DMS53 treated with DMSO at 0.1 percent for 48 hours (cell line): ENCODE measurements around the gene TENM4.
A peak's percentile ranks its signal among the peaks of the same experiment; 100 is the strongest.

ENCODE experiments used
- DNase-seq: peaks from one replicate; lab custom pipeline; 2025; ENCODE audit not compliant: unreplicated experiment; lab: John Stamatoyannopoulos, UW

TENM4 gene

DNA sequence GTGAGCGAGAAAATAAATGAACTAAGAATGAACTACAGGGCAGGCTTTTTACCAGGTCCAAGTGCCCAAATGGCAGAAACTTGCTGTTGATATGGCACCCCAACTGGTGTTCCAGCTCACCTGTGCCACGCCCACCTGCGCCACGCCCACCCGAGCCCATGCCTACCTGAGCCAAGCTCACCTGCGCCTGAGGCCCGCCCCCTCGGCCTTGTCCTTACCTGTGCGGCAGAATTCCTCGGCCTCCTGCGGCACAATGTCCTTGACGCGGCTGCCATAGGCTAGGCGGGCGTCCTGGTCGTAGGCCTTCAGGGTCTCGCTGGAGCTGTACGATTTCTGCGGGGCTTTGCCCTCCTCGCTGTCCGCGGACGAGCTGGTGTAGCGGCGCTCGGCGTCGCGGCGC lies 371.3 kb downstream of the TENM4 start:
- DNase-seq, result no peak

- no peak for DNase-seq
Measured at GRCh38 chr11:79068356-79068755, 372.5 kb downstream of the TENM4 start.

DNA sequence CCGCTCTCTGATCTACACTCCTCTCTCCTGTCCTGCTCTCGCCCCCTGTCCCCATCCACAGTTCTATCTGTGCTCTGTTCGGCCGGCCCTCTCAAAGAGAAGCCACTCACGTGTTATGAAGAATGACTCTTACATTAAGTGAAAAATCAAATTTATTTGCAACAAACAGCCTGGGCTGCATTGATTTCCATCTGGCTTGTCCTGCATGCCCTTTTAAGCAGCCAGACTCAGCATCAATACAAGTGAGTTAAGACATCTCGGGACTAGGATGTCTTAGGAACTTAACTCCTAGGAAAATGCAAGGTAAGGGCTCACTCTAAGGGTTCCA lies 373.5 kb downstream of the TENM4 start:
- DNase-seq, result no peak

DNA sequence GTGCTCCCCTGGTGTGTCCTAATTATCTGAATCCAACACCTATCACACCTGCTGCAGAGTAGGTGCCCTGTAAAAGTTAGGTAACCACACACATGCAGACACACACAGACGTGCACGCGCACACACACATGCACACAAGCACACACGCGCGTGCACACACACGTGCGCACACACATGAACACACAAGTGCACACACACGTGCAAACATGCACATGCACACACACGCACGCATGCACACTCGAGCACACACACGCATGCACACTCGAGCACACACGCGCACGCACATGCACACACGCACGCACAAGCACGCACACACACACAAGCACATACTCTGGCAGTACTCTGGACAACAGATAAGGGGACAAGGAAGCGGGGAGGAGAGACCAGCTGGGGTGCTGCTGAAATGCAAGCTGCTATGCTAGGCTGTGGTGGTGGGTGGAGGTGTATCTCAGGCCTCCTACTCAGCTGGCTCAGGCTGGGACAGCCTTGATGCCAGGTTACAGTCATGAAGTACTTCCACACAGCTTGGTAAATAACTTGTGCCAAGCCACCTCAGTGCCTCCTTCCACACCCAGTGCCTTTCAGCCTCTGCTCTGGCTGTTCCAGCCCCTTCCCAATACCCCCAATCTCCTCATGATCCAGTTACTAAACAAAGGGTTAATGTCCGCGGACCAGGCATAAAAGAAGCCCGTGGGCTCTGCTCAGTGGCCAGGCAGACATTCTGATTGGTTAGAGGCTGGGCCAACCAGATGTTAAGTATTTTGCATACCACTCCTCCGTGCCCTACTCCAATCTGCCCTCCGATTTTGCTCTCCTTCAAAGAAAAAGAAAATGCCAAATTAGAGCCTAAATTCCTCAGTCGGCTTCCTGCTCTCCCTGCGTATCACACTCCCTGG lies 374.1 kb downstream of the TENM4 start:
- DNase-seq, result no peak

DNA sequence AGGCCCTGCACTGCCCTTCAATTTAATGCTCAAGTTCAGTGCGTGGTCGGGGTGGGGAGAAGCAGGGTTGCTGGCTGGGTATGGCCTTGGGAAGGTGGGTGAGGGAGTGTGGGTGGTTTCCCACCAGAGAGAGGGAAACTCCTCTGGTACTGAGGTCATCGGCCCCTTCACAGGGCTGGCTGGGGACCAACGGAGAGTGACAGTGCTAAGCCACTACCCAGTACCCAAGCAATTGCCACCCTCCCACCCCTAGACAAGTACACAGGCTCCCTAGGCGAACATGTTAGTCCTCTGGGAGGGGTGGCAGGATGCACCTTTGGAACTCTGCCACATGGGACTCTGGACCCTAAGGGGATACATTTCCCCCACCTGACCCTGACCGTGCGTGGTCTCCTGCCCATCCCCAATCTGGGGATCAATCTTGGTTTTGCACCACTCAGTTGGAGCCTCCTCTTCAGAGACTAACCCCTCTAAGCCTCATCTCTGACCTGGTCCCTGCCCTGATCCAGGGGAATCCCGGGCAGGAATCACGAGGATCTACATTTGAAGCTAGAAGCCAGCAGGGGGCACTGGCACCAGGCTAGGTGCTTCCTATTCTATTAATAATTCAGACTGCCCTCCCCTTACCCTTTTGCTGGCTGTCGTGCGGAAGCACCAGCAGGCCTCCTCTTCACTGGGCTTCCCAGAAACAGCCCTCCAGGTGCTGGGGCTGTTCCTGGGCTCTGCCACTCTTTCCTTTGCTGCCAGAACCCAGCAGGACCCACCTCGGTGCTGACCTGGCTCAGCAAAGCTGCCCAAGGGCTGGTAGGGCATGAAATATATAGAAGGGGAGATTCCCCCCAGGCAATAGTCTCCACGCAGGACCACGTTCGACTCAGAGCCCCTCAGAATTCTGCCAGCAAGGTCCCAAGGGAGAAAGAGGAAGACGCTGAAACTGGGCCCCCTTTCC lies 377.7 kb downstream of the TENM4 start:
- peak; percentile 70 for DNase-seq

GRCh38 chr11:79060081-79060953 lies 380.5 kb downstream of the TENM4 start:
- no peak for DNase-seq

DNA sequence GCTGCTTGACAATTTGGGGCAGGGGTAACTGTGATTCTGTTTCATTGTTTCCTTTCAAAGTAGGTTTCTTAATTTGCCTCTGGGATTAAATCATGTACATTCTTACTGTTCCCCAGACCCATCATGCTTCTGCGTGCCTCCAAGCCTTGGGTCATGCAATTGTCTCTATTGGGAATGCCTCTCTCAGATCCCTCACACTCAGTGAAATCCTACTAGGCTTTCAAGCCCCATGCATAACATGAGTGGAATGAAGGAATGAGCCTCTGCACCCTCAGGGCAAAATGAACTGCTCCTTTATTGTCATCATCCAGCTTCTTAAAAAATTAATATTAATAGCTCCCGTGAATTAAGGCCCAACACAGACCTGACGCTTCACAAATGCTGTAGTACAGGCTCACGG lies 381.7 kb downstream of the TENM4 start:
- DNase-seq, result no peak

DNA sequence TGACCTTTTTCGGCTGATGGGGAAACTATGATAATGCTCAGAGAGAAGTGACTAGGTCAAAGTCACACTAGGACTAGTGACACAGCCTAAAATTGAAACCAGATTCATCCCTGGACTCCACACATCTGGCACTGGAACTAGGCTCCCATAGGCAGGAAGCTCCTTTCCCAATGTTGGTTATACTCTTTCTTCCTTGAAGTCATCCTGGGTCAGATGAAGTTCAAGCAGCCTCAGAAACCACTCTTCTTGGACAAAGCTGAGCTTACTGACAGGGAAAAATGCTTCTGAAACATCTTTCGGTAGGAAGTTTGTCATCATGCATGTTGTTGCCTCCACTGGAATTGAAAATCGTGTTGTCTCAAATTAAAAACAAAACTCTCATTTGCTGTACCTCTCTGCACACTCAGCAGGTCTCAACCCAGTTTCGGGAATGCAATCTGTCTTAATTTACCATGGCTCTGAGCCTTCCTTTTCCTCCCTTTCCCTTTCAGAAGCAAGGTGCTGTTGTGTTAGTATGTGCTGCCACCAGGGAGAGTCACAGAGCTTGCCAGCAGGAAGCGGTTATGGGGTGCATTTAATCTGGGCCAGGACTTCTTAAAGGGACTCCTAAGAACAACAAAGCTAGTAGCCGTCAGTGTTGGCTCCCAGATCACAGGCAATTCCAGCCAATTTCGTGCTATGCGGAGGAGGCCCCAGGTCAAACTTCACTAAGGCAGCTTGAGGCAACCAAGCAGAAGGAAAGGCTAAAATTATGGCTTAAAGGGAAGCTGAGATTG lies 384.8 kb downstream of the TENM4 start:
- no peak for DNase-seq

- no peak for DNase-seq
Measured at GRCh38 chr11:79054636-79055035, 386.2 kb downstream of the TENM4 start.

GRCh38 chr11:79052544-79052943 lies 388.3 kb downstream of the TENM4 start:
- no peak for DNase-seq

- DNase-seq, result no peak
Measured at GRCh38 chr11:79050786-79051185, 390.0 kb downstream of the TENM4 start.

DNA sequence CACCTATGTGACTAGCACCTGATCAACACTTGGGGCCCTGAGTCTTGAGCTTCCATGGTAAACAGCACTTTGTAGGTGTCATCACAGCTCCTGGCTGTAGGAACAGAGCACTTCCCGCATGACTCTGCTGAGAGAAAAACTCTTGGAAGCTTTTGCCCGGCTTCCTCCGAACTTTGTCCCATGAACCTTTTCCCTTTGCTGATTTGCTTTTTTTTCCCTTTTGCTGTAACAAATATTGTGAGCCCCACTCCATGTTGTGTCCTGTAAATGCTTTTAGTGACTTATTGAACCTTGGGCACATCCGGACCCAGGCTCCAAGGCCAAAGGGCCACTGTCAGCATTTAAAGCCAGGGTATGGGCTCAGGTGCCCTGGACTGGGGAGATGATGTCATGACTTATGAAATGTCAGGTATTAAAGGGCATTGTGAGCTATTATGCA lies 391.1 kb downstream of the TENM4 start:
- no peak for DNase-seq

DNA sequence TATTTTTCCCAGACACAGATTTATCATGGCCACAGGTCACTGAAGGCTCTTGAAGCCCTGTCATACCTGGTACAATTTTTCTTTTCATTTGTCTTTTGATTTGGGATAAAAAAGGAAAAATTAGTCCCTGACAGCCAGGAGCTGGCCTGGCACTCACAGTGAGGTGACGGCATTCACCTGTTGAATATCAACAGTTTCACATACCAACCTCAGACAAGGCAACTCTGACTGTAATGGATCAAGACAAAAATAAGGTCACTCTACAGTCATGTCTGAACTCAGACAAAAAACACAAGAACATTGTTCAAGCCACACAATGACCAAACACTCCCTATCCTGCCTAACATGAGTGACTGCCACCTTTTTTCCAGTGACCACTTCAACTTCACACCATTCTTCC lies 392.9 kb downstream of the TENM4 start:
- no peak for DNase-seq

GRCh38 chr11:79047321-79047720 lies 393.5 kb downstream of the TENM4 start:
- no peak for DNase-seq

GRCh38 chr11:79046366-79046765 lies 394.5 kb downstream of the TENM4 start:
- DNase-seq, result no peak

DNA sequence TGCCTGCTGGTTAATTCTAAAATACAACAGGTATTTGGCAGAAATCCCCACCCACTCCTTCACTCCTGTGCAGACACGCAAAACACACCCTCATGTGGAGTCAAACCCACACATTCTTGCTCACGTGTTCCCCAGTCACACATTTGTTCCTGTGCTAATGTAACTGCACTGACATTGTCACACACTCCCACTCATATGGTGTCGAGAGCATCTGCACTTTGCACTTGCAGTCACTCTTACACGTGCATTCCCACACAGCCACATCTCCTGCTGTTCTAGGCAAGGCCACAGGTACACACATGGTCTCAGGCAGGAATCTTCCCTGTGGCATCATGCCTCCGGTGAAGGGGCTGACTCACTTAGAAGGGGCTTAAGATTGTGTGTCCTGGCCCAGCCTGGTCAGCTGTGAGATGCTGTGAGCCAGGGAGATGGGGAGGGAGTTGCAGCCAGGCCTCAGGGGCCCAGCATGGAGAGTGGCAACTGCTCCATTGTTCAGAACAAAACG lies 395.0 kb downstream of the TENM4 start:
- no peak for DNase-seq

DNA sequence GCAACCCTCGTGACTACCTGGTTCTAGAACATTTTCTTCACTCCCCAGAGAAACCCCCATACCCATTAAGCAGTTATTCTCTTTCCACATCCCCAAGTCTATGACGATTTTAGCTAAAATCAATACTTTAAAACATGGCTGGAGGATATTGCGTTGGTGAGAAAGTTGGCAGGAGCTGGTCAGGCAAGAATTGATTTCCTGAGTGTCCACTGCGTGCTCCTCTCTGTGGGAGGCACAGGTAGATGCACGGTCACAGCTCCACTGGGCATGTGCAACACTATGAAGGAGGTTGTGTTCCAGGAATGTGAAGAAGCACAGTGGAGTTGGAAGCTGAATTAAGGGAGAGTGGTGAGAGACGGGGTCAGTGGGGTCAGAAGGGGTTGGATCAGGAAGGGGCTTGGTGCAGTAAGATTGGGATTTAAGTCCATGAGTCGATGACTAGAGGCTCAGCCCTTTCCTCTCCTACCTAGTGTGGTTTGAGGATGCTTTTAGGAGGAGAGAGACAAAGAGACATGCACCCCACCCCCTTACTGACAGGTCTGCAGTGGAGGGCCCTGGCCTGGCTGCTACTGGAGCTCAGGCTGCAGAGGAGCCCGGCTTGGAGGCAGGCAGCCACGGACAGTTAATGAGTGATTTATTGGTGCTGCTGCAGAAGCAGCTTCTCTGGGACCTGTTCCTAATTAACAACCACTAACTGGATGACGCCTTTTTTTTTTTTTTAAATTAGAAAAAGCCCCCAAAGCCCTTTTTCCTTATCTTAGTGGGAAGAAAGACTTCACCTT lies 395.6 kb downstream of the TENM4 start:
- no peak for DNase-seq

- DNase-seq, result no peak
Measured at GRCh38 chr11:79044201-79044600, 396.6 kb downstream of the TENM4 start.

GRCh38 chr11:79043726-79044125 lies 397.1 kb downstream of the TENM4 start:
- DNase-seq, result no peak
